OCI-LY1 (cell line): Measurements from ENCODE around the gene DSEL.

Experiments used
- H2AFZ ChIP-seq: fragments of 200-600 bp; sonication (generic), shearing (Covaris generic); 2 replicates; pipeline ENCODE4 v1.6.0; 2014; ENCODE audit warnings: antibody characterized with exemption, mild to moderate bottlenecking, low read length
- H3F3A ChIP-seq: fragments of 200-600 bp; sonication (generic), shearing (Covaris generic); 2 replicates; pipeline ENCODE4 v1.6.0; 2014; ENCODE audit warnings: mild to moderate bottlenecking, antibody characterized with exemption, low read length, moderate library complexity; ENCODE audit not compliant: insufficient read depth
- H3K27ac ChIP-seq: fragments of 200-600 bp; sonication (generic); 2 replicates; pipeline ENCODE4 v1.5.1; 2014; ENCODE audit warnings: low read length, mixed run types, mild to moderate bottlenecking, low read depth; ENCODE audit not compliant: poor library complexity, severe bottlenecking
- H3K27me3 ChIP-seq: fragments of 200-600 bp; sonication (generic); 2 replicates; pipeline ENCODE4 v1.6.0; 2014; ENCODE audit warnings: antibody characterized with exemption, mild to moderate bottlenecking, low read length, moderate library complexity; ENCODE audit not compliant: insufficient read depth
- H3K36me3 ChIP-seq: fragments of 200-600 bp; sonication (generic); 2 replicates; pipeline ENCODE4 v1.6.1; 2014; ENCODE audit warnings: mild to moderate bottlenecking, antibody characterized with exemption, low read length, moderate library complexity, mixed read lengths; ENCODE audit not compliant: insufficient read depth
- H3K4me1 ChIP-seq: fragments of 200-600 bp; sonication (generic); 2 replicates; pipeline ENCODE4 v1.5.1; 2014; ENCODE audit warnings: mild to moderate bottlenecking, low read length, moderate library complexity; ENCODE audit not compliant: insufficient read depth, severe bottlenecking
- H3K4me2 ChIP-seq: fragments of 200-600 bp; sonication (generic), shearing (Covaris generic); 2 replicates; pipeline ENCODE4 v1.6.1; 2014; ENCODE audit warnings: low read length
- H3K4me3 ChIP-seq: fragments of 200-600 bp; sonication (generic); 2 replicates; pipeline ENCODE4 v1.5.1; 2014; ENCODE audit warnings: low read length, low read depth, mild to moderate bottlenecking, mixed read lengths; ENCODE audit not compliant: poor library complexity, severe bottlenecking
- H3K79me2 ChIP-seq: fragments of 200-600 bp; shearing (Covaris generic); 2 replicates; pipeline ENCODE4 v1.6.1; 2016; ENCODE audit warnings: mixed run types, low read length, mixed read lengths; ENCODE audit not compliant: insufficient read depth
- H3K9ac ChIP-seq: fragments of 200-600 bp; sonication (generic), shearing (Covaris generic); 2 replicates; pipeline ENCODE4 v1.6.1; 2014; ENCODE audit warnings: mild to moderate bottlenecking, low read length, mixed read lengths
- H3K9me2 ChIP-seq: fragments of 200-600 bp; sonication (generic), shearing (Covaris generic); 2 replicates; pipeline ENCODE4 v1.6.1; 2014; ENCODE audit warnings: low read depth, mild to moderate bottlenecking, low read length, mixed read lengths
- H3K9me3 ChIP-seq: fragments of 200-600 bp; shearing (Covaris generic); 2 replicates; pipeline ENCODE4 v1.6.1; 2014; ENCODE audit warnings: low read length, mixed read lengths
- H4K20me1 ChIP-seq: fragments of 200-600 bp; sonication (generic), shearing (Covaris generic); 2 replicates; pipeline ENCODE4 v1.6.0; 2016; ENCODE audit warnings: mild to moderate bottlenecking, low read length; ENCODE audit not compliant: insufficient read depth
- CTCF ChIP-seq: fragments of 200-600 bp; sonication (generic), shearing (Covaris generic); IDR thresholded peaks from 2 replicates; pipeline ENCODE4 v1.5.1; 2017; ENCODE audit warnings: mild to moderate bottlenecking, antibody characterized with exemption, low read length, moderate library complexity, mixed read lengths
- EZH2 ChIP-seq: fragments of 200-600 bp; sonication (generic), shearing (Covaris generic); IDR thresholded peaks from 2 replicates; pipeline ENCODE4 v1.8.0; 2017; ENCODE audit warnings: borderline replicate concordance, mixed run types, mild to moderate bottlenecking, antibody characterized with exemption, low read length, moderate library complexity, mixed read lengths

The DSEL gene

DNA sequence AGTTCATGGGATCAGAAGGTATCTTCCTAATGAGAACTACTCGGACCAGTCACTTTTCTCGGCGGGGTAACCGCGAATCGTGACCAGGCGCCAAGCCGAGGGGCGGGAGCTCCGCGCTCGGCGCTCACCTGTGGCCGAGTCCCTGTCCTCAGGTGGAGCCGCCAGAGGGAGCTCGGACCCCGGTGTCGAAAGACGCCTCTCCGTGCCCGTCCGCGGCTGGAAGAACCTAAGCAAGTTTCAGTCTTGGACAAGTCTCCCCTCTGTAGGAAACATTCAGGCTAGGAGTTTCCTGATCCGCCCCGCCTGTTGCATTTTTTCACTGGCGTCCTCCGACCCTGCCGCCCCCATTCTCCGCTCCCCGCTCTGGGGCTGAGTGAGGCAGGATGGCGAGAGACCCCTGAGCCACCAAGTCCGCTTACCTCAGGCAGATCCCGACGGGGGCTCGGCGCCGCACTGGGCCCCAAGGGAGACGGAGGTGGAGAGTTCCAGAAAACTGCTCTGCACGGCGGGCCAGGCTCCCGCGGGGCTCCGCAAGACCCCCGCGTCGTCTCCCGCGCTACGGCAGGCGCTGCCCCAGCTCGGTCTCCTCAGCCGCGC is 480 bp downstream of the DSEL start:
- H3K4me1 ChIP-seq = no peaks in the 10 kb centered on the region
- no peaks in the 10 kb centered on the region for H3F3A ChIP-seq
- H3K27ac ChIP-seq = no peak overlapping the region

DNA sequence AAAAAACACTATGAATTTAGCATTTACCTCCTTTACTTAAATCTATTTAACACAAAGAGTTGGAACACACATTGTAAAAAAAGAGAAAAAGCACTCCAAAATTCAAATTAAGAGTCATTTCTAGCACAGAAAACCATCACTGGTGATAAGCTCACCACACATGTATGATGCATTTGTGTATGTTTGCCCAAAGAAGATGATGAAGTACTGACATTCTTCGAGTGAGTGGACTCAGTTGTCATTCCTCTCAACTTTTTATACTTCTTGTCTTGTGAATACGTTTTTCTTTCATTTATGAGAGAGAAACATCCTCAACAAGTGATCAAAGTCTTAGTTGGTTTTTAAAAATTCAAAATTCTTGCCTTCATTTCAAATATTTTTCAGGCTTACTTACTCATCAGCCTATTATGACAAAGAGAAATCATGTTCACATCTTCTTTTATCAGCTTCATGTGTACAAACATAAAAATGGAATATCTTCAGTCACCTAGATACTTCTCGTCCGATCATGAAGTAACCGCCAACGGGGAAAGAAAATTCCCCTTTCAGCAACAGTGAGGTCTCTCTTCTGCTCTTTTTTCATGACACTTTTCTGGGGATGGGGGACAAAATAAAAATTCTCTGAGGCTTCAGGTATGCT is 1.5 kb downstream of the DSEL start:
- Histone ChIP-seq H3K36me3 (no peaks in the 10 kb centered on the region), H3K79me2 (no peaks in the 10 kb centered on the region), H3K4me1 (no peaks in the 10 kb centered on the region), H3K27me3 (no peaks in the 10 kb centered on the region), H4K20me1 (no peaks in the 10 kb centered on the region), H3F3A (no peaks in the 10 kb centered on the region), H3K9me2 (no peaks in the 10 kb centered on the region), H3K9me3 (no peaks in the 10 kb centered on the region), H3K4me3 (no peak overlapping the region), H2AFZ (no peak overlapping the region), H3K4me2 (no peak overlapping the region), H3K27ac (no peak overlapping the region), H3K9ac (no peak overlapping the region)
- TF ChIP-seq CTCF = no peak
- TF ChIP-seq EZH2 = no peak

More for the DNA sequence above, 480 bp downstream of the DSEL start:
- Histone ChIP-seq H3K9me2 (no peaks in the 10 kb centered on the region), H3K36me3 (no peaks in the 10 kb centered on the region), H3K79me2 (no peaks in the 10 kb centered on the region), H2AFZ (no peak overlapping the region), H3K4me3 (no peak overlapping the region), H4K20me1 (no peaks in the 10 kb centered on the region), H3K9me3 (no peaks in the 10 kb centered on the region), H3K9ac (no peak overlapping the region), H3K4me2 (no peak overlapping the region), H3K27me3 (no peaks in the 10 kb centered on the region)
- TF ChIP-seq EZH2 (no peak), CTCF (no peak)

- no peak overlapping the region for H3K4me3 ChIP-seq
- H3K4me2 ChIP-seq = no peak overlapping the region
- H3K79me2 ChIP-seq = no peaks in the 10 kb centered on the region
Measured at GRCh38 chr18:67514465-67514864, 2.1 kb downstream of the DSEL start.

More at GRCh38 chr18:67514465-67514864, 2.1 kb downstream of the DSEL start:
- Histone ChIP-seq H3K36me3 (no peaks in the 10 kb centered on the region), H3K9me3 (no peaks in the 10 kb centered on the region), H3F3A (no peaks in the 10 kb centered on the region), H3K27me3 (no peaks in the 10 kb centered on the region), H3K27ac (no peak overlapping the region), H4K20me1 (no peaks in the 10 kb centered on the region), H3K4me1 (no peaks in the 10 kb centered on the region), H3K9me2 (no peaks in the 10 kb centered on the region), H3K9ac (no peak overlapping the region), H2AFZ (no peak overlapping the region)
- TF ChIP-seq CTCF (no peak), EZH2 (no peak)
